Keratinocyte (primary cell): ENCODE measurements around the gene BBLN.

Experiments
- EZH2 ChIP-seq: IDR thresholded peaks from one replicate; pipeline ENCODE4 v1.6.1; 2012; ENCODE audit warnings: inconsistent platforms, mild to moderate bottlenecking, low read length, moderate library complexity
- TF ChIP-seq, protein P1 (sequence below), 3 experiments: IDR thresholded peaks in 1 of 3; conservative IDR thresholded peaks in 1 of 3; optimal IDR thresholded peaks in 1 of 3; 2 replicates in 2 of 3; 3 replicates in 1 of 3; pipeline versions ENCODE3 to v1.5.1; 2011; ENCODE audit warnings: low read length in 3 of 3, mild to moderate bottlenecking in 3 of 3, moderate library complexity in 2 of 3, control low read depth in 1 of 3, inconsistent platforms in 1 of 3; ENCODE audit not compliant: insufficient read depth in 2 of 3; ENCODE audit errors: extremely low read depth in 1 of 3

- TF ChIP-seq, protein P1, sequence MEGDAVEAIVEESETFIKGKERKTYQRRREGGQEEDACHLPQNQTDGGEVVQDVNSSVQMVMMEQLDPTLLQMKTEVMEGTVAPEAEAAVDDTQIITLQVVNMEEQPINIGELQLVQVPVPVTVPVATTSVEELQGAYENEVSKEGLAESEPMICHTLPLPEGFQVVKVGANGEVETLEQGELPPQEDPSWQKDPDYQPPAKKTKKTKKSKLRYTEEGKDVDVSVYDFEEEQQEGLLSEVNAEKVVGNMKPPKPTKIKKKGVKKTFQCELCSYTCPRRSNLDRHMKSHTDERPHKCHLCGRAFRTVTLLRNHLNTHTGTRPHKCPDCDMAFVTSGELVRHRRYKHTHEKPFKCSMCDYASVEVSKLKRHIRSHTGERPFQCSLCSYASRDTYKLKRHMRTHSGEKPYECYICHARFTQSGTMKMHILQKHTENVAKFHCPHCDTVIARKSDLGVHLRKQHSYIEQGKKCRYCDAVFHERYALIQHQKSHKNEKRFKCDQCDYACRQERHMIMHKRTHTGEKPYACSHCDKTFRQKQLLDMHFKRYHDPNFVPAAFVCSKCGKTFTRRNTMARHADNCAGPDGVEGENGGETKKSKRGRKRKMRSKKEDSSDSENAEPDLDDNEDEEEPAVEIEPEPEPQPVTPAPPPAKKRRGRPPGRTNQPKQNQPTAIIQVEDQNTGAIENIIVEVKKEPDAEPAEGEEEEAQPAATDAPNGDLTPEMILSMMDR (optimal IDR thresholded peaks at IDR 0.05 in 1 of 3, IDR thresholded peaks at IDR 0.05 in 1 of 3, conservative IDR thresholded peaks at IDR 0.05 in 1 of 3; ENCODE audit: extremely low read depth in 1 of 3, insufficient read depth in 2 of 3, low read length in 3 of 3): peak in 2 of 3 experiments; percentile 34 to 38
- no peak for TF ChIP-seq EZH2
Measured at GRCh38 chr9:128150594-128151308, 9.3 kb upstream of the BBLN start.
